ENCODE data around the gene SCYL1. TPM values are rescaled to one million over a fixed set of nuclear protein-coding genes. Genes with fewer than 3 reads are reported as not detected.

Gene SCYL1
- total and polyA plus RNA-seq, 4 donors = 33.7 to 62.0 (median 52.6) TPM

DNA sequence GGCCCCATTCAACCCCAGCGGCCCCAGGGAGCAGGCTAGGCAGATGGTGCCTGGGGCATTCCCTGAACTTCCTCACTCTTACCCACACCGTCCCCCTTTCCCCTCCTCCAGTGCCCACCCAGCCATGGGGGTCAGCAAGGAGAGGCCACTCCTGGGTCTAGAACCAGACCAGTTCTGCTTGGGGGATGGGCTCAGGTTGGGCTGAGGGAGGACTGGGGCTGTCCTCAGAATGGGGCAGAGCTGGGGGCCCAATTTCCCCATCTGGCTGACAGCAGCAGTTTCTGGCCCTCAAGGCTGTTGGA lies 12.4 kb downstream of the SCYL1 start:
- Histone ChIP-seq H3K9ac (ENCODE audit: low read depth in 1 of 2, low read length in 2 of 2) (no peak overlapping the region), H3K27me3 (ENCODE audit: control insufficient read depth in 4 of 4, insufficient read depth in 4 of 4, low read length in 3 of 4) (no peaks in the 10 kb centered on the region), H3K27ac (ENCODE audit: low read depth in 1 of 2, low read length in 2 of 2) (no peak overlapping the region), H3K4me3 (ENCODE audit: low read depth in 1 of 3, low read length in 3 of 3) (no peak overlapping the region), H3K9me3 (ENCODE audit: control insufficient read depth in 4 of 4, low read length in 3 of 4) (no peaks in the 10 kb centered on the region), H3K4me1 (ENCODE audit: control insufficient read depth in 4 of 4, insufficient read depth in 4 of 4, low read length in 3 of 4) (peaks cover 7 to 30% (median 19%) of the 10 kb centered on the region in 4 donors), H3K36me3 (ENCODE audit: control insufficient read depth in 4 of 4, insufficient read depth in 3 of 4, low read depth in 1 of 4, low read length in 3 of 4) (peaks cover 3 to 28% (median 20%) of the 10 kb centered on the region in 4 donors)
- WGBS = 93% methylated on average over 2 of the region's 2 CpGs
- TF ChIP-seq, protein P1, sequence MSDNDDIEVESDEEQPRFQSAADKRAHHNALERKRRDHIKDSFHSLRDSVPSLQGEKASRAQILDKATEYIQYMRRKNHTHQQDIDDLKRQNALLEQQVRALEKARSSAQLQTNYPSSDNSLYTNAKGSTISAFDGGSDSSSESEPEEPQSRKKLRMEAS (IDR thresholded peaks at IDR 0.05) = no peak
- TF ChIP-seq, protein P2, sequence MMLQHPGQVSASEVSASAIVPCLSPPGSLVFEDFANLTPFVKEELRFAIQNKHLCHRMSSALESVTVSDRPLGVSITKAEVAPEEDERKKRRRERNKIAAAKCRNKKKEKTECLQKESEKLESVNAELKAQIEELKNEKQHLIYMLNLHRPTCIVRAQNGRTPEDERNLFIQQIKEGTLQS (IDR thresholded peaks at IDR 0.05) = no peak
- TF ChIP-seq NR2F2 (IDR thresholded peaks at IDR 0.05) (no peak), JUND (IDR thresholded peaks at IDR 0.05) (no peak), RXRA (IDR thresholded peaks at IDR 0.05) (no peak), YY1 (IDR thresholded peaks at IDR 0.05) (no peak), HNF4A (conservative IDR thresholded peaks at IDR 0.05) (no peak), FOXA2 (IDR thresholded peaks at IDR 0.05) (no peak), FOXA1 (IDR thresholded peaks at IDR 0.05) (no peak), TAF1 (conservative IDR thresholded peaks at IDR 0.05) (no peak), GABPA (IDR thresholded peaks at IDR 0.05 in 1 of 2, conservative IDR thresholded peaks at IDR 0.05 in 1 of 2) (no peak), EGR1 (IDR thresholded peaks at IDR 0.05; ENCODE audit: low read depth in 2 of 2) (no peak), RAD21 (IDR thresholded peaks at IDR 0.05) (no peak), SP1 (IDR thresholded peaks at IDR 0.05) (no peak)
- TF ChIP-seq, protein P3, sequence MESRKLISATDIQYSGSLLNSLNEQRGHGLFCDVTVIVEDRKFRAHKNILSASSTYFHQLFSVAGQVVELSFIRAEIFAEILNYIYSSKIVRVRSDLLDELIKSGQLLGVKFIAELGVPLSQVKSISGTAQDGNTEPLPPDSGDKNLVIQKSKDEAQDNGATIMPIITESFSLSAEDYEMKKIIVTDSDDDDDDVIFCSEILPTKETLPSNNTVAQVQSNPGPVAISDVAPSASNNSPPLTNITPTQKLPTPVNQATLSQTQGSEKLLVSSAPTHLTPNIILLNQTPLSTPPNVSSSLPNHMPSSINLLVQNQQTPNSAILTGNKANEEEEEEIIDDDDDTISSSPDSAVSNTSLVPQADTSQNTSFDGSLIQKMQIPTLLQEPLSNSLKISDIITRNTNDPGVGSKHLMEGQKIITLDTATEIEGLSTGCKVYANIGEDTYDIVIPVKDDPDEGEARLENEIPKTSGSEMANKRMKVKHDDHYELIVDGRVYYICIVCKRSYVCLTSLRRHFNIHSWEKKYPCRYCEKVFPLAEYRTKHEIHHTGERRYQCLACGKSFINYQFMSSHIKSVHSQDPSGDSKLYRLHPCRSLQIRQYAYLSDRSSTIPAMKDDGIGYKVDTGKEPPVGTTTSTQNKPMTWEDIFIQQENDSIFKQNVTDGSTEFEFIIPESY (IDR thresholded peaks at IDR 0.05) = no peak
- TF ChIP-seq, protein P4, sequence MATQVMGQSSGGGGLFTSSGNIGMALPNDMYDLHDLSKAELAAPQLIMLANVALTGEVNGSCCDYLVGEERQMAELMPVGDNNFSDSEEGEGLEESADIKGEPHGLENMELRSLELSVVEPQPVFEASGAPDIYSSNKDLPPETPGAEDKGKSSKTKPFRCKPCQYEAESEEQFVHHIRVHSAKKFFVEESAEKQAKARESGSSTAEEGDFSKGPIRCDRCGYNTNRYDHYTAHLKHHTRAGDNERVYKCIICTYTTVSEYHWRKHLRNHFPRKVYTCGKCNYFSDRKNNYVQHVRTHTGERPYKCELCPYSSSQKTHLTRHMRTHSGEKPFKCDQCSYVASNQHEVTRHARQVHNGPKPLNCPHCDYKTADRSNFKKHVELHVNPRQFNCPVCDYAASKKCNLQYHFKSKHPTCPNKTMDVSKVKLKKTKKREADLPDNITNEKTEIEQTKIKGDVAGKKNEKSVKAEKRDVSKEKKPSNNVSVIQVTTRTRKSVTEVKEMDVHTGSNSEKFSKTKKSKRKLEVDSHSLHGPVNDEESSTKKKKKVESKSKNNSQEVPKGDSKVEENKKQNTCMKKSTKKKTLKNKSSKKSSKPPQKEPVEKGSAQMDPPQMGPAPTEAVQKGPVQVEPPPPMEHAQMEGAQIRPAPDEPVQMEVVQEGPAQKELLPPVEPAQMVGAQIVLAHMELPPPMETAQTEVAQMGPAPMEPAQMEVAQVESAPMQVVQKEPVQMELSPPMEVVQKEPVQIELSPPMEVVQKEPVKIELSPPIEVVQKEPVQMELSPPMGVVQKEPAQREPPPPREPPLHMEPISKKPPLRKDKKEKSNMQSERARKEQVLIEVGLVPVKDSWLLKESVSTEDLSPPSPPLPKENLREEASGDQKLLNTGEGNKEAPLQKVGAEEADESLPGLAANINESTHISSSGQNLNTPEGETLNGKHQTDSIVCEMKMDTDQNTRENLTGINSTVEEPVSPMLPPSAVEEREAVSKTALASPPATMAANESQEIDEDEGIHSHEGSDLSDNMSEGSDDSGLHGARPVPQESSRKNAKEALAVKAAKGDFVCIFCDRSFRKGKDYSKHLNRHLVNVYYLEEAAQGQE (IDR thresholded peaks at IDR 0.05) = no peak
- TF ChIP-seq, protein P5, sequence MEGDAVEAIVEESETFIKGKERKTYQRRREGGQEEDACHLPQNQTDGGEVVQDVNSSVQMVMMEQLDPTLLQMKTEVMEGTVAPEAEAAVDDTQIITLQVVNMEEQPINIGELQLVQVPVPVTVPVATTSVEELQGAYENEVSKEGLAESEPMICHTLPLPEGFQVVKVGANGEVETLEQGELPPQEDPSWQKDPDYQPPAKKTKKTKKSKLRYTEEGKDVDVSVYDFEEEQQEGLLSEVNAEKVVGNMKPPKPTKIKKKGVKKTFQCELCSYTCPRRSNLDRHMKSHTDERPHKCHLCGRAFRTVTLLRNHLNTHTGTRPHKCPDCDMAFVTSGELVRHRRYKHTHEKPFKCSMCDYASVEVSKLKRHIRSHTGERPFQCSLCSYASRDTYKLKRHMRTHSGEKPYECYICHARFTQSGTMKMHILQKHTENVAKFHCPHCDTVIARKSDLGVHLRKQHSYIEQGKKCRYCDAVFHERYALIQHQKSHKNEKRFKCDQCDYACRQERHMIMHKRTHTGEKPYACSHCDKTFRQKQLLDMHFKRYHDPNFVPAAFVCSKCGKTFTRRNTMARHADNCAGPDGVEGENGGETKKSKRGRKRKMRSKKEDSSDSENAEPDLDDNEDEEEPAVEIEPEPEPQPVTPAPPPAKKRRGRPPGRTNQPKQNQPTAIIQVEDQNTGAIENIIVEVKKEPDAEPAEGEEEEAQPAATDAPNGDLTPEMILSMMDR (IDR thresholded peaks at IDR 0.05; ENCODE audit: low read depth, low read length, missing input control) = no peak
- DNase-seq (ENCODE audit: low spot score) = no peak
